Spleen (tissue), 7 donors: ENCODE measurements around the gene PSRC1.

Experiments used
- CTCF ChIP-seq, 11 experiments: fragments of 200-600 bp in 7 of 11; fragments of 450-650 bp in 4 of 11; sonication (generic) in 4 of 11; IDR thresholded peaks in 8 of 11; conservative IDR thresholded peaks in 3 of 11; 1 replicate in 7 of 11; 2 replicates in 4 of 11; pipeline versions ENCODE4 v1.4.0 to v1.8.0; 2016 to 2021; ENCODE audit warnings: antibody characterized with exemption in 11 of 11, inconsistent platforms in 4 of 11, mild to moderate bottlenecking in 1 of 11
- POLR2A ChIP-seq, 3 donors: fragments of 450-650 bp; IDR thresholded peaks; one replicate each; pipeline ENCODE4 v1.5.1; 2017; ENCODE audit warnings: antibody characterized with exemption in 3 of 3, mild to moderate bottlenecking in 1 of 3
- POLR2AphosphoS5 ChIP-seq, 3 donors: sonication (generic); formaldehyde crosslinking; IDR thresholded peaks; one replicate each; pipeline ENCODE4 v1.5.1; 2017; ENCODE audit warnings: antibody characterized with exemption in 3 of 3
- donor health status: DM: no; HTN: no; CAD: no; lungs with moderate emphysema.
- donor health status: DM: no; HTN: no; CAD: no.
- donor health status: DM: no; HTN: no; CAD: no.

GRCh38 chr1:109263597-109264378 lies 19.2 kb downstream of the PSRC1 start:
- TF ChIP-seq CTCF (IDR thresholded peaks at IDR 0.05 in 8 of 11, conservative IDR thresholded peaks at IDR 0.05 in 3 of 11): peak; percentile 90 to 100 (median 97)
- TF ChIP-seq POLR2AphosphoS5 (IDR thresholded peaks at IDR 0.05): peak; percentile 54 to 81 (median 76)
- TF ChIP-seq POLR2A (IDR thresholded peaks at IDR 0.05): no peak
